K562 (cell line): ENCODE results near the gene SPON2. TPM values are rescaled to one million over a fixed set of nuclear protein-coding genes. Genes with fewer than 3 reads are reported as not detected.

ENCODE experiments used
- ATAC-seq: fragments of 200-7000 bp; cut with Tn5 transposase; 3 replicates; pipeline ENCODE4 v1.9.1; 2020; ENCODE audit warnings: moderate library complexity
- BruUV-seq: library from RNA; stranded (reverse); fragments of 400-500 nt; replicated peaks from 2 replicates; lab custom pipeline; 2021; lab: Mats Ljungman, UMichigan
- CTCF ChIA-PET: fragments of 300-600 bp; formaldehyde crosslinking; extraction: SDS; loops from one replicate; lab custom pipeline; 2021; ENCODE audit warnings: low intra/inter-chr PET ratio; lab: Yijun Ruan, JAX
- POLR2A ChIA-PET: fragments of 300-600, 350-650 bp; sonication (Branson Sonifier 250); formaldehyde crosslinking; extraction: SDS; loops from one replicate; lab custom pipeline; 2021; ENCODE audit warnings: antibody characterized with exemption, inconsistent platforms; lab: Yijun Ruan, JAX
- DNase-seq, 4 experiments: peaks; one replicate each; pipeline versions ENCODE4 v3.0.0 to v3.0.0-alpha.2; 2011 to 2018; ENCODE audit warnings: low spot score in 3 of 4, mixed read lengths in 3 of 4; ENCODE audit errors: extremely low read depth in 1 of 4
- FAIRE-seq: peaks from 2 replicates; lab custom pipeline; 2011; peaks lifted over from hg19 to GRCh38; lab: Jason Lieb, UNC
- H2AFZ ChIP-seq: 2 replicates; pipeline ENCODE4 v1.6.0; 2011; ENCODE audit warnings: low read depth, low read length, control low read depth, inconsistent platforms
- H3K27ac ChIP-seq: fragments of 200-600 bp; 3 replicates; pipeline ENCODE4 v1.8.0; 2011; ENCODE audit warnings: low read depth, mild to moderate bottlenecking, control low read depth, inconsistent platforms, low read length, moderate library complexity, mixed read lengths; ENCODE audit errors: extremely low read depth
- H3K27me3 ChIP-seq, 2 experiments: fragments of 300-600 bp in 1 of 2; 2 replicates in 1 of 2; 3 replicates in 1 of 2; pipeline versions ENCODE4 v1.6.0 to v1.8.0; 2011; ENCODE audit warnings: inconsistent platforms in 2 of 2, low read length in 2 of 2, mild to moderate bottlenecking in 1 of 2, mixed read lengths in 1 of 2, moderate library complexity in 1 of 2; ENCODE audit not compliant: control insufficient read depth in 2 of 2, insufficient read depth in 2 of 2
- H3K36me3 ChIP-seq: fragments of 300-600 bp; 3 replicates; pipeline ENCODE4 v1.8.0; 2011; ENCODE audit warnings: mild to moderate bottlenecking, low read length, inconsistent platforms; ENCODE audit not compliant: control insufficient read depth, insufficient read depth
- H3K4me1 ChIP-seq, 2 experiments: fragments of 200-600 bp in 1 of 2; replicated peaks in 1 of 2; 2 replicates in 1 of 2; 3 replicates in 1 of 2; pipeline versions ENCODE4 v1.5.1 to v1.8.0; 2011; ENCODE audit warnings: inconsistent platforms in 2 of 2, low read length in 2 of 2, mild to moderate bottlenecking in 1 of 2, mixed read lengths in 1 of 2, moderate library complexity in 1 of 2; ENCODE audit not compliant: control insufficient read depth in 2 of 2, insufficient read depth in 2 of 2
- H3K4me2 ChIP-seq: 2 replicates; pipeline ENCODE4 v1.6.1; 2011; ENCODE audit warnings: low read length, control low read depth, inconsistent platforms, mixed read lengths; ENCODE audit not compliant: insufficient read depth
- H3K4me3 ChIP-seq: fragments of 200-600 bp; sonication (generic), shearing (Covaris generic); 2 replicates; pipeline ENCODE4 v1.5.1; 2016; ENCODE audit warnings: control low read depth, inconsistent platforms
- H3K79me2 ChIP-seq: fragments of 200-600 bp; 3 replicates; pipeline ENCODE4 v1.8.0; 2011; ENCODE audit warnings: low read length, inconsistent platforms; ENCODE audit not compliant: control insufficient read depth, insufficient read depth
- H3K9ac ChIP-seq, 2 experiments: 2 replicates each; pipeline versions ENCODE4 v1.6.0 to v1.6.1; 2011; ENCODE audit warnings: low read depth in 2 of 2, low read length in 2 of 2, control low read depth in 1 of 2, inconsistent platforms in 1 of 2, mild to moderate bottlenecking in 1 of 2, mixed read lengths in 1 of 2; ENCODE audit not compliant: insufficient read depth in 1 of 2
- H3K9me1 ChIP-seq: one replicate; pipeline ENCODE4 v1.6.0; 2011; ENCODE audit warnings: inconsistent platforms, mild to moderate bottlenecking, low read length, moderate library complexity; ENCODE audit not compliant: control insufficient read depth, insufficient read depth
- H3K9me3 ChIP-seq: replicated peaks from 2 replicates; pipeline ENCODE4 v1.5.1; 2011; ENCODE audit warnings: low read depth, low read length, inconsistent platforms; ENCODE audit not compliant: control insufficient read depth, insufficient read depth
- H4K20me1 ChIP-seq: replicated peaks from 2 replicates; pipeline ENCODE4 v1.6.1; 2011; ENCODE audit warnings: low read length, inconsistent platforms, mixed read lengths; ENCODE audit not compliant: control insufficient read depth, insufficient read depth
- BRD4 ChIP-seq: fragments of 200-600 bp; sonication (generic); IDR thresholded peaks from 2 replicates; pipeline ENCODE4 v1.6.1; 2017; ENCODE audit warnings: inconsistent platforms
- DMBX1 ChIP-seq: fragments of 250-450 bp; sonication (Bioruptor Pico); IDR thresholded peaks from 2 replicates; pipeline ENCODE4 v1.8.0; 2022; ENCODE audit warnings: inconsistent platforms, mild to moderate bottlenecking, moderate library complexity, borderline replicate concordance
- EP400 ChIP-seq: fragments of 450-650 bp; IDR thresholded peaks from 2 replicates; pipeline ENCODE4 v1.6.1; 2017; ENCODE audit warnings: antibody characterized with exemption, mild to moderate bottlenecking, moderate library complexity
- GTF2F1 ChIP-seq: IDR thresholded peaks from 2 replicates; pipeline ENCODE4 v1.6.1; 2011; ENCODE audit warnings: low read depth, low read length, improper control_type of control experiment
- HDAC1 ChIP-seq, 2 experiments: fragments of 450-650 bp; IDR thresholded peaks; 2 replicates each; pipeline ENCODE4 v1.6.1; 2016 to 2017; ENCODE audit warnings: inconsistent platforms in 1 of 2, mild to moderate bottlenecking in 1 of 2, moderate library complexity in 1 of 2
- IRF2 ChIP-seq: sonication (generic); formaldehyde crosslinking; IDR thresholded peaks from 2 replicates; pipeline ENCODE4 v1.8.1; 2022; ENCODE audit warnings: mild to moderate bottlenecking, missing genetic modification reagents
- MEIS2 ChIP-seq: fragments of 450-650 bp; IDR thresholded peaks from 2 replicates; pipeline ENCODE4 v1.6.1; 2014; ENCODE audit warnings: mild to moderate bottlenecking; ENCODE audit not compliant: partially characterized antibody
- MIER1 ChIP-seq: fragments of 450-650 bp; IDR thresholded peaks from 2 replicates; pipeline ENCODE4 v1.6.1; 2016; ENCODE audit warnings: antibody characterized with exemption, mild to moderate bottlenecking, low read depth
- ZNF133 ChIP-seq: fragments of 250-450 bp; sonication (Bioruptor Pico); IDR thresholded peaks from 2 replicates; pipeline ENCODE4 v1.4.0; 2020; ENCODE audit warnings: mild to moderate bottlenecking
- ZNF584 ChIP-seq: fragments of 200-800 bp; sonication (Bioruptor generic); IDR thresholded peaks from 2 replicates; pipeline ENCODE4 v1.6.1; 2016; ENCODE audit warnings: low read depth, mild to moderate bottlenecking, missing genetic modification characterization, missing compliant biosample characterization
- WGBS: fragments of 100-300 bp; shearing (Covaris generic); methylation state at CpG from one replicate; pipeline ENCODE4 v1.1.6; 2016; ENCODE audit warnings: low coverage, mixed read lengths; ENCODE audit not compliant: insufficient coverage; ENCODE audit errors: missing lambda C conversion rate; 5-methylcytosine and 5-hydroxymethylcytosine counted together
- in situ Hi-C: fragments of 300-500 bp; cut with MboI; formaldehyde crosslinking; loops from 4 replicates; pipeline ENCODE4 v1.15.0; 2018; ENCODE audit warnings: inconsistent platforms, mixed read lengths
- intact Hi-C: fragments of 100-400 bp; cut with micrococcal nuclease; formaldehyde crosslinking; loops from 2 replicates; pipeline ENCODE4 v1.14.2; 2022
- polyA plus RNA-seq, 8 experiments: library from polyadenylated mRNA; depleted of rRNA in 4 of 8; stranded (reverse) in 5 of 8; unstranded in 3 of 8; fragments of >200 nt; fragmentation: Nextera tagmentation in 2 of 8; fragmentation: Illumina TruSeq in 1 of 8; extraction: Ambion mirVana in 2 of 8; extraction: Trizol in 1 of 8; gene quantifications; 2 replicates each; pipeline versions ENCODE4 v1.2.1 to v1.2.3, GENCODE V29; 2011 to 2014; ENCODE audit warnings: inconsistent platforms in 1 of 8, missing spikeins in 1 of 8
- total RNA-seq, 7 experiments: library from RNA; depleted of rRNA in 6 of 7; stranded (reverse); fragments of >200 nt in 6 of 7; fragmentation: Illumina TruSeq in 2 of 7; extraction: Trizol in 2 of 7; gene quantifications; 2 replicates each; pipeline versions ENCODE4 v1.2.1 to v1.2.3, GENCODE V29; 2011 to 2021; ENCODE audit warnings: low replicate concordance in 1 of 7
- TF ChIP-seq, protein P1 (sequence below): fragments of 250-450 bp; sonication (Bioruptor Pico); IDR thresholded peaks from 2 replicates; pipeline ENCODE4 v1.4.0; 2020; ENCODE audit warnings: borderline replicate concordance
- TF ChIP-seq, protein P2 (sequence below): conservative IDR thresholded peaks from 2 replicates; pipeline ENCODE4 v1.6.1; 2011; ENCODE audit warnings: low read depth, mild to moderate bottlenecking, low read length; ENCODE audit not compliant: control insufficient read depth

SPON2 gene
- total and polyA plus RNA-seq, 9 of the 15 experiments (the other 6 are each of a cell fraction or from before 2014, with no cell fraction given), result 0.21 to 2.2 (median 0.83) TPM

DNA sequence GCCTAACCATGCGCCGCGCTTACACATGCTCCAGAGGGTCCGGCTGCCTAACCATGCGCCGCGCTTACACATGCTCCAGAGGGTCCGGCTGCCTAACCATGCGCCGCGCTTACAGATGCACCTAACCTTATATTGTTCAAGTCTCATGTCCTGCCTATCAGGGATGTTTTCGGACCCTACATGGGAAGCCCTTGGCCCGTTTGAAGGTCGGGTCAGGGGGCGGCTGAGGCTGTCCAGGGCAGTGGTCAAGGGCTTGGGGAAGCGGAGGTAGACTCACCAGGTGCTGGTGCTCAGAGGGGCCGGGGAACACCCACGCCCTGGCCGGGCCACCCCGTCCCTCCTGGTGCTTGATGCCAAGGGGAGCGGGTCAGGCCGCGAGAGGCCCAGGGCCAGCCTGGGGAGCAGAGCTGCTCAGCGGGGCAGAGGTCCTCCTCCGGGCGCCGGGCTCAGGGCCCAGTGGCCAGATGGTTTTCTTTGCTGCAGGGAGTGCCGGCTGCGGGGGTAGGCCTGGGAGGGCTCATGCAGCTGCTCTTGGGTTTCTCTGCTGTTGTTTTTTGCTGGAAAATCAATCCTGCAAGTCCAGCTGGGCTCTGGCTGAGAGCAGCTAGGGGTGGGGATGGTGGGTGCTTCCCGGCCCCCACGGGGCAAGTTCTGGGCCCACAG lies 35.4 kb upstream of the SPON2 start:
- in situ Hi-C loops, result no loop called here
- no peak overlapping the region for H3K27ac ChIP-seq
- TF ChIP-seq, protein P1, sequence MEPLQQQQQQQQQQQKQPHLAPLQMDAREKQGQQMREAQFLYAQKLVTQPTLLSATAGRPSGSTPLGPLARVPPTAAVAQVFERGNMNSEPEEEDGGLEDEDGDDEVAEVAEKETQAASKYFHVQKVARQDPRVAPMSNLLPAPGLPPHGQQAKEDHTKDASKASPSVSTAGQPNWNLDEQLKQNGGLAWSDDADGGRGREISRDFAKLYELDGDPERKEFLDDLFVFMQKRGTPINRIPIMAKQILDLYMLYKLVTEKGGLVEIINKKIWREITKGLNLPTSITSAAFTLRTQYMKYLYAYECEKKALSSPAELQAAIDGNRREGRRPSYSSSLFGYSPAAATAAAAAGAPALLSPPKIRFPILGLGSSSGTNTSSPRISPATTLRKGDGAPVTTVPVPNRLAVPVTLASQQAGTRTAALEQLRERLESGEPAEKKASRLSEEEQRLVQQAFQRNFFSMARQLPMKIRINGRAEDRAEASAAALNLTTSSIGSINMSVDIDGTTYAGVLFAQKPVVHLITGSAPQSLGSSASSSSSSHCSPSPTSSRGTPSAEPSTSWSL (CRISPR knock-in tag), result no peak
- TF ChIP-seq ZNF133 (CRISPR knock-in tag), result no peak
- TF ChIP-seq MEIS2, result no peak
- no peak for TF ChIP-seq DMBX1
- no peak for TF ChIP-seq BRD4
- no peak for TF ChIP-seq MIER1
- TF ChIP-seq EP400, result no peak
- TF ChIP-seq ZNF584 (CRISPR knock-in tag), result no peak
- TF ChIP-seq IRF2 (CRISPR knock-in tag), result no peak
- no peak for TF ChIP-seq GTF2F1
- TF ChIP-seq, protein P2, sequence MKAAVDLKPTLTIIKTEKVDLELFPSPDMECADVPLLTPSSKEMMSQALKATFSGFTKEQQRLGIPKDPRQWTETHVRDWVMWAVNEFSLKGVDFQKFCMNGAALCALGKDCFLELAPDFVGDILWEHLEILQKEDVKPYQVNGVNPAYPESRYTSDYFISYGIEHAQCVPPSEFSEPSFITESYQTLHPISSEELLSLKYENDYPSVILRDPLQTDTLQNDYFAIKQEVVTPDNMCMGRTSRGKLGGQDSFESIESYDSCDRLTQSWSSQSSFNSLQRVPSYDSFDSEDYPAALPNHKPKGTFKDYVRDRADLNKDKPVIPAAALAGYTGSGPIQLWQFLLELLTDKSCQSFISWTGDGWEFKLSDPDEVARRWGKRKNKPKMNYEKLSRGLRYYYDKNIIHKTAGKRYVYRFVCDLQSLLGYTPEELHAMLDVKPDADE, result no peak
- no peak for TF ChIP-seq HDAC1 (IDR thresholded peaks at IDR 0.05)
- no peak for FAIRE-seq
- H3K9me3 ChIP-seq, result no peaks in the 10 kb centered on the region
- no TSS peak for BruUV-seq
- no peaks in the 10 kb centered on the region for H3K9me1 ChIP-seq
- H3K27me3 ChIP-seq, result no peaks in the 10 kb centered on the region
- 78% methylated on average over 23 of the region's 31 CpGs for WGBS
- peaks cover 0 to 58% of the 10 kb centered on the region in 2 experiments; a peak in 2 of 5 replicates for H3K4me1 ChIP-seq
- DNase-seq, result no peak
- ChIA-PET POLR2A (no interaction called here), CTCF (no interaction called here)
- H3K4me3 ChIP-seq, result no peak overlapping the region
- ATAC-seq, result no peak
- H3K9ac ChIP-seq, result no peak overlapping the region; a peak in 1 of 4 replicates
- intact Hi-C loops, result no loop called here
- no peaks in the 10 kb centered on the region for H3K79me2 ChIP-seq
- H3K36me3 ChIP-seq, result peaks cover 13% of the 10 kb centered on the region; the same call in 1 of the 3 replicates
- no peaks in the 10 kb centered on the region; the same call in 1 of the 2 replicates for H4K20me1 ChIP-seq
- H3K4me2 ChIP-seq, result no peak overlapping the region
- no peak overlapping the region for H2AFZ ChIP-seq
